Progenitor cell of endocrine pancreas (in vitro differentiated cells): Measurements from ENCODE around the gene ARHGEF4. TPM values are rescaled to one million over a fixed set of nuclear protein-coding genes. Genes with fewer than 3 reads are reported as not detected.

Source experiments
- DNase-seq: peaks from one replicate; pipeline ENCODE4 v3.0.0; 2021; ENCODE audit warnings: low spot score; ENCODE audit not compliant: unreplicated experiment
- H3K27ac Mint-ChIP-seq: 2 replicates; pipeline ENCODE4 v1.8.0; 2021; ENCODE audit warnings: mild to moderate bottlenecking, moderate library complexity, mixed read lengths
- H3K27me3 Mint-ChIP-seq: 2 replicates; pipeline ENCODE4 v1.8.0; 2021; ENCODE audit warnings: mixed read lengths
- H3K36me3 Mint-ChIP-seq: 2 replicates; pipeline ENCODE4 v1.8.0; 2022; ENCODE audit warnings: mixed read lengths; ENCODE audit not compliant: insufficient read depth
- H3K4me1 Mint-ChIP-seq: 2 replicates; pipeline ENCODE4 v1.8.0; 2021; ENCODE audit warnings: low read depth, mixed read lengths
- H3K4me3 Mint-ChIP-seq: 2 replicates; pipeline ENCODE4 v1.8.0; 2021; ENCODE audit warnings: low read depth, mild to moderate bottlenecking, moderate library complexity, mixed read lengths
- H3K9me3 Mint-ChIP-seq: 2 replicates; pipeline ENCODE4 v1.8.0; 2021; ENCODE audit warnings: low read depth, mixed read lengths
- CTCF ChIP-seq: fragments of 200-600 bp; sonication (generic); IDR thresholded peaks from one replicate; pipeline ENCODE4 v1.5.0; 2021; ENCODE audit warnings: antibody characterized with exemption, mild to moderate bottlenecking; ENCODE audit not compliant: unreplicated experiment
- total RNA-seq: library from RNA; stranded (reverse); gene quantifications from 2 replicates; pipeline ENCODE4 v1.2.1, GENCODE V29; 2021

The ARHGEF4 gene
- total RNA-seq, 1 donor from 2014 or later, result 5.6 TPM

GRCh38 chr2:131047920-131048560 is 211.3 kb downstream of the ARHGEF4 start:
- Mint-ChIP-seq H3K9me3 (no peaks in the 10 kb centered on the region), H3K27ac (no peak overlapping the region), H3K27me3 (no peaks in the 10 kb centered on the region), H3K4me1 (no peaks in the 10 kb centered on the region), H3K4me3 (no peak overlapping the region), H3K36me3 (peaks cover 26% of the 10 kb centered on the region)
- DNase-seq, result no peak
- TF ChIP-seq CTCF, result no peak

- H3K4me3 Mint-ChIP-seq, result no peak overlapping the region
- H3K9me3 Mint-ChIP-seq, result no peaks in the 10 kb centered on the region
- no peak for TF ChIP-seq CTCF
- DNase-seq, result no peak
- peaks cover 28% of the 10 kb centered on the region for H3K36me3 Mint-ChIP-seq
- no peaks in the 10 kb centered on the region for H3K4me1 Mint-ChIP-seq
- H3K27ac Mint-ChIP-seq, result no peak overlapping the region
- no peaks in the 10 kb centered on the region for H3K27me3 Mint-ChIP-seq
Observed at GRCh38 chr2:131048641-131049040, 211.9 kb downstream of the ARHGEF4 start.

- no peak overlapping the region for H3K4me3 Mint-ChIP-seq
- H3K27ac Mint-ChIP-seq, result no peak overlapping the region
- DNase-seq, result no peak
- peaks cover 29% of the 10 kb centered on the region for H3K36me3 Mint-ChIP-seq
- H3K4me1 Mint-ChIP-seq, result no peaks in the 10 kb centered on the region
- H3K9me3 Mint-ChIP-seq, result no peaks in the 10 kb centered on the region
- no peak for TF ChIP-seq CTCF
- H3K27me3 Mint-ChIP-seq, result no peaks in the 10 kb centered on the region
Observed at GRCh38 chr2:131049150-131049718, 212.5 kb downstream of the ARHGEF4 start.

GRCh38 chr2:131050896-131051295 is 214.2 kb downstream of the ARHGEF4 start:
- TF ChIP-seq CTCF, result no peak
- H3K27ac Mint-ChIP-seq, result no peak overlapping the region
- H3K4me1 Mint-ChIP-seq, result no peaks in the 10 kb centered on the region
- no peaks in the 10 kb centered on the region for H3K9me3 Mint-ChIP-seq
- DNase-seq, result no peak
- no peaks in the 10 kb centered on the region for H3K27me3 Mint-ChIP-seq
- no peak overlapping the region for H3K4me3 Mint-ChIP-seq
- peaks cover 36% of the 10 kb centered on the region for H3K36me3 Mint-ChIP-seq

GRCh38 chr2:131052741-131053263 is 216.1 kb downstream of the ARHGEF4 start:
- no peak overlapping the region for H3K27ac Mint-ChIP-seq
- no peak for DNase-seq
- no peak overlapping the region for H3K4me3 Mint-ChIP-seq
- no peaks in the 10 kb centered on the region for H3K4me1 Mint-ChIP-seq
- TF ChIP-seq CTCF, result no peak
- no peaks in the 10 kb centered on the region for H3K9me3 Mint-ChIP-seq
- H3K27me3 Mint-ChIP-seq, result no peaks in the 10 kb centered on the region
- H3K36me3 Mint-ChIP-seq, result peaks cover 37% of the 10 kb centered on the region
